Measurements from ENCODE around the gene SRGAP2C.
"Not testable (repeated sequence)": the region's sequence is repeated elsewhere in the genome, so short reads cannot be mapped to it uniquely, and the experiment has no call there.

Gene SRGAP2C

DNA sequence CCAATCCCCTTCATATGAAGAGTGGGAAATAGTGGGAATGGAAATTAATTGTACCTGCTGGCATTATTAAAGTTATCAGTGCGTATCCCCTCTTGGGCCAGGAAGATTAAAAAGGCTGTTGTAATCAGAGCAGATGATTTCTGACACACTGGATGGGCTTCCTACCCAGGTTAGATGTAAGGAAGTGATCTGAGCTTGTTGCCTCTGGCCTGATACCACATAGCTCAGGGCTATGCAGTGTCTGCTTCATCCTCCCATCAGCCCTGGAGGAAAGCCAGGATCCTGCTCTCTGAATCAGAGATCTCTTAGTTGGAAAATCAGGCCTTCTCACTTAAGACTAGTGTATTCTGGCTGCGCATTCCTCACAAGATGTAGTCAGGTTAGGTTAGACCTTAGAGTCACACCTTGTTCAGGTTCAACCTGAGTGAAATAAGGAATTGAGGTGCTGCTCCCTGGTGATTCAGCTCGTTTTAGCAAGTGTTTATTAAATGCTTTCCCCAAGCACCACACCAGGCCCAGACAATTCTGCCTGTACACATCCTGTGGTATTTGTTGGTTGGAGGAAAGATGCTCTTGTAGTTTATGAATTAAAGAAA, 158.6 kb downstream of the SRGAP2C start:
- DNase-seq = not testable (repeated sequence)

GRCh38 chr1:121344355-121344754, 159.6 kb downstream of the SRGAP2C start:
- DNase-seq = not testable (repeated sequence)

DNA sequence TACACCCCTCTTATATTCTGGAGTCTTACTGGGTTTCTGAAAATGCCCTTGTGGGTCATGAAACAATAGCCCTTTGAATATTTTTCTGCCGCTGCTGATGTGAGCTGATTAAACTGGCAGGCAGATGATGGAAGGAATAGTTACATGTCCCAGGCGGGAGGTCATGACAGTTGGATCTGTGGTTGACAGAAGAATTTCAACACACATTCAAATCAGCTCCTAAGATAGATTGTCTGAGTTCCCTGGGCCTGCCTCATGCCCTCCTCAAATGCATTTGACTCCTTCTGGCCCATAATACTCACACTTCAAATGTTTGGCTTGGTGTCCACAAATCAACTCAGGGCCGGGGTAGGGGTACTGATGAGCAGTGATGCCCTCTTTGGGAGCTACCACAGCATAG, 161.9 kb downstream of the SRGAP2C start:
- not testable (repeated sequence) for DNase-seq

- peak; percentile 0 for DNase-seq
These were observed 162.7 kb downstream of the SRGAP2C start for GRCh38 chr1:121347476-121347875.

DNA sequence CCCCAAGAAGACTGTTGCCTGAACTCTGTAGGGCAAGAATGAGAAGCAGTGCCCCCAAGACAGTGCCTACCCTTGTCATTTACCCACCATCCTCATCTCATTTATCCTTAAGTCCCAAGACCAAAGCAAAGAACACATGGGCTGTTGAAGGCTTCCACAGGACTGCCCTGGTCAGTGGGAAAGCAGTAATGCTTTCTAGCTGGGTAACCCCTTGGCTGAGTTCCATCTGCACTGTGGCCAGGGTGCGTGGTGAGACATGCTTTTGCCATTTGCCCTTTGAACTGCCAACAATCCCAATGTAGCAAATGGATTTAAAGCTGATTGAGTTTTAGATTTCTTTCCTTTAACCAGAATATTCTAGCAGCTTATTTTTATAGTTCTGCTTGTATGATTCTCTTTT, 163.3 kb downstream of the SRGAP2C start:
- DNase-seq = not testable (repeated sequence)

DNA sequence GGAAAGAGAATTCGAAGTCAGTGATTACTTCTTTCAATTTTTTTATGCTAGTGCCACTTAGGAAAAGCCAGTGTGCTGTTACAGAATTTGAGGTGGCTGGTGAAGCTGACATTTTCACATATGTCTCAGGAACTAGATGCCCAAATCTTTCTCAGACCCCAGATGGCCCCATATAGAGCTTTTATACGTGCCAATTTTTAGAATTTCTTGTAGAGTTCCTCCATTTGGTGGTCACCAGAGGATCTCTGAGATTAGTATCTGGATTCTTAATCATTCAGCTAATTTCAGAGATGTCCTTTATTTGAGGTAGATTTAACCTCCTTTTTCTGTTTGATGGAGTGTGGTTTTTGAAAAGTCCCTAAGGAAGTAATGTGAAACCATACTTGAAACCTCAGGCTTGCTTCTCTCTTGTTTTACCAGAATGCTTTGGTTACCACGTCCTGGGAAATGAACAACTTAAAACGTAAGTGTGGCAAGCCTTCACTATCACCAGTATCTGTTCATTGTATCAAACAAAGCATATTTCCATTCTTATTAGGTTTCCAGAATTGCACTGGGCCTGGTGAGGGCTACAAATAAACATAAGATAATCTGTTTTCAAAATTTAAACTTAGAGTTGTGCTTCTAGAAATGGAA, 164.7 kb downstream of the SRGAP2C start:
- not testable (repeated sequence) for DNase-seq

GRCh38 chr1:121355711-121356420, 171.1 kb downstream of the SRGAP2C start:
- DNase-seq = not testable (repeated sequence)

GRCh38 chr1:121356819-121357218, 172.0 kb downstream of the SRGAP2C start:
- DNase-seq = not testable (repeated sequence)

DNA sequence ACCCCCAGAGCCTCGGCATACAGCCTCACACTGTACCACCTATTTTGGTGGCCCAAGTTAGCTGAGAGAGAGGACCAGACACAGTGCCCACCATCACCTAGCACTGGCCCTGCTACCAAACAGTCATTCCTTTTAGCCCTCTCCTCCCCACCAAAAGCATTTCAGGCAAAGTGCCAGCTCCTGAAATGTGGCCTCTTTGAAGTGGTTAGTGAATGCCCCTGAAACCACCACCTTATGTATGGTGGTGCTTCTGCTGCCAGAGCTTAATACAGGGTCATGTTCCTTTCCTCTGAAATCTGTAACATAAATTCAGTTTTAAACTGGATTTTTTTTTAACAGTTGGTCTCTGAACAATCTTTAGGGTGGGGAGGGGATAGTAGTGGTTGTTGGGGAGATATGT, 175.8 kb downstream of the SRGAP2C start:
- DNase-seq = not testable (repeated sequence)

GRCh38 chr1:121361451-121362233, 176.9 kb downstream of the SRGAP2C start:
- DNase-seq = not testable (repeated sequence)

- DNase-seq = not testable (repeated sequence)
These were observed 177.6 kb downstream of the SRGAP2C start for GRCh38 chr1:121362234-121362883.

DNA sequence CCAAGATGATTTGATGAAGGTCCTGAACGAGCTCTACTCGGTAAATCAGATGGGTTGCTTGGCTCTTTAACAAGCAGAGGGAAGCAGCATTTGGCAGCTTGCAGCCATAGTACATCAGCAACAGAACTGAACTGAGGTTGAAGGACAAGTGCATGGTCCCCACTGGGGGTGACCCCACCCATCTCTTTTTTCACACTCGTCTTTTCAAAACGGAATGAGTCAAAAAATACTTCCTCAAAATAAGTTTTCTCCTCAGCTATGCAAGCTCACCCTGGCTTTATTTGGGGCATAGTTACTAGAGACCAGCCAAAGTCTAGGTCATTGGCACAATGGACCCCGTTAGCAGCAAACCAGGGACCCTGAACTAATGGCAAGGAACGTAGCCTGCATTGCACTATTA, 180.5 kb downstream of the SRGAP2C start:
- DNase-seq = not testable (repeated sequence)

- peak; percentile 62 for DNase-seq
These were observed 180.9 kb downstream of the SRGAP2C start for GRCh38 chr1:121365723-121366122.

GRCh38 chr1:121366171-121366570, 181.4 kb downstream of the SRGAP2C start:
- DNase-seq = not testable (repeated sequence)

- DNase-seq = not testable (repeated sequence)
These were observed 184.1 kb downstream of the SRGAP2C start for GRCh38 chr1:121368910-121369309.

GRCh38 chr1:121369959-121370358, 185.2 kb downstream of the SRGAP2C start:
- DNase-seq = not testable (repeated sequence)

GRCh38 chr1:121374851-121375367, 190.1 kb downstream of the SRGAP2C start:
- DNase-seq = not testable (repeated sequence)

- DNase-seq = not testable (repeated sequence)
These were observed 192.2 kb downstream of the SRGAP2C start for GRCh38 chr1:121376986-121377385.

DNA sequence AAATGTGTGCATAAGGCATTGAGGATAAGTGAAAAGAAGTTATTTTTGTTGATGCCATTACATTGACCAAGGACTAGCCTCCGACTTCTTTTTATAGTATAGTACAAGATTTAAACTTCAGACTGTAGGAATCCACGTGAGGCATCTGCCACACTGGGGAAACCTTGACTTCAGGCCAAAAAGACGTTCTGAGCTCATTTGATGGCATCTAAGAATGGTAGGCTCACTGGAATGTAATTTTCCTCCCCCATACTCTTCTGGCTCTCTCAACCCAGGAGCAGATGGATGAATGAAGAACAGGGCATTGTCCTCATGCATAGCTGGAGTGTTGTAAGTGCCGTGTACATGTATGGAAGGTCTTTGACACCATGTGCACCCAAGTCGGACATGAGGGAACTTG, 194.0 kb downstream of the SRGAP2C start:
- DNase-seq = not testable (repeated sequence)

- DNase-seq = not testable (repeated sequence)
These were observed 200.0 kb downstream of the SRGAP2C start for GRCh38 chr1:121384754-121385153.

DNA sequence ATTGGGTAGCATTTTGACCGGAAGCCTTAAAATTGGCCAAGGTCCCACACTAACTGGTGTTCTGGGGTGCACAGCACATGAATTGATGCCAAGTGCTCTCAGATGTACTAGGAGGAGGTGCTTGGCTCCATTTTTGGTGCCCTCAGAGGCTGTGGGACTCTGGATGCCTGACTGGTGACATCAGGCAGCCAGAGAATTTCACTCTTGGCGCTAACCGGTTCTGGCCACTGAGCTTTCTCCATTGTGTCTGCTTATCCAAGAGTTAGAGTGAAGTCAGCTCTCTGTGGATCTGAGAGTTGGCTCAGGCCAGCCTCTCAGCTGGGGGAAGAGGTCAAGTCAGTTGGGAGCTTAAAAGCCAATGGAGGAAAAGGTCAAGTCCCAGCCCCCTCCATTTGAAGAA, 200.4 kb downstream of the SRGAP2C start:
- DNase-seq = not testable (repeated sequence)

Measured in hematopoietic multipotent progenitor cell treated with erythropoietin and hydrocortisone succinate and interleukin-3 and kit ligand, for 4 days (in vitro differentiated cells).